Transverse colon (tissue), 4 donors: ENCODE measurements around the gene SOBP. TPM values are rescaled to one million over a fixed set of nuclear protein-coding genes. Genes with fewer than 3 reads are reported as not detected.

ENCODE experiments used
- DNase-seq: peaks from one replicate; pipeline ENCODE4 v3.0.0-alpha.2; 2019
- H3K27ac ChIP-seq, 4 donors: fragments of 200-600 bp; sonication (generic); 2 replicates each; pipeline ENCODE4 v1.5.1; 2016 to 2018; ENCODE audit warnings: inconsistent platforms in 4 of 4
- H3K27me3 ChIP-seq: fragments of 200-600 bp; sonication (generic); 2 replicates; pipeline ENCODE4 v1.5.1; 2017; ENCODE audit warnings: inconsistent platforms
- H3K36me3 ChIP-seq, 4 donors: fragments of 200-600 bp; sonication (generic); 2 replicates each; pipeline ENCODE4 v1.5.1; 2017 to 2019; ENCODE audit warnings: inconsistent platforms in 4 of 4
- H3K4me1 ChIP-seq, 4 donors: fragments of 200-600 bp; sonication (generic); 2 replicates each; pipeline ENCODE4 v1.5.1; 2017 to 2020; ENCODE audit warnings: inconsistent platforms in 4 of 4
- H3K4me3 ChIP-seq, 4 donors: fragments of 200-600 bp; sonication (generic); 1 replicate in 1 of 4; 2 replicates in 3 of 4; pipeline versions ENCODE4 v1.5.1 to v1.6.1; 2017 to 2019; ENCODE audit warnings: inconsistent platforms in 4 of 4
- H3K9me3 ChIP-seq, 2 donors: fragments of 200-600 bp; sonication (generic); 2 replicates each; pipeline ENCODE4 v1.5.1; 2017 to 2019; ENCODE audit warnings: inconsistent platforms in 2 of 2
- CTCF ChIP-seq, 5 experiments: fragments of 200-600 bp in 3 of 5; fragments of 450-650 bp in 2 of 5; sonication (generic) in 3 of 5; IDR thresholded peaks; 1 replicate in 2 of 5; 2 replicates in 3 of 5; pipeline ENCODE4 v1.5.1; 2016 to 2017; ENCODE audit warnings: antibody characterized with exemption in 5 of 5, inconsistent platforms in 3 of 5, mild to moderate bottlenecking in 2 of 5, moderate library complexity in 1 of 5
- EP300 ChIP-seq: sonication (generic); formaldehyde crosslinking; IDR thresholded peaks from one replicate; pipeline ENCODE4 v1.6.1; 2017; ENCODE audit warnings: antibody characterized with exemption, low read depth
- POLR2A ChIP-seq: fragments of 450-650 bp; IDR thresholded peaks from one replicate; pipeline ENCODE4 v1.6.1; 2016; ENCODE audit warnings: antibody characterized with exemption, mild to moderate bottlenecking, moderate library complexity
- POLR2AphosphoS5 ChIP-seq, 3 donors: sonication (generic); formaldehyde crosslinking; IDR thresholded peaks; one replicate each; pipeline ENCODE4 v1.6.1; 2016; ENCODE audit warnings: antibody characterized with exemption in 3 of 3
- WGBS, 2 donors: methylation state at CpG; one replicate each; pipeline ENCODE4 v1.1.5; 2018; ENCODE audit warnings: low coverage in 1 of 2; 5-methylcytosine and 5-hydroxymethylcytosine counted together
- in situ Hi-C, 4 donors: fragments of 200-750 bp; cut with MboI; loops; one replicate each; pipeline versions ENCODE4 v1.15.0 to v1.15.1; 2017; ENCODE audit warnings: low sequenced_read_pairs in 3 of 4, low pct_ligation_motif_present in 1 of 4, low pct_unique_long_range_greater_than_20kb in 1 of 4
- intact Hi-C: fragments of 100-400 bp; cut with DNase I; formaldehyde crosslinking; loops from one replicate; pipeline ENCODE4 v1.15.1; 2023; ENCODE audit warnings: low total_unique reads
- total RNA-seq, 4 donors: library from RNA; depleted of rRNA; stranded (reverse); fragments of >200 nt; gene quantifications; one replicate each; pipeline ENCODE4 v1.1.0, GENCODE V29; 2016

Gene SOBP
- total RNA-seq, 4 donors from 2014 or later = 2.6 to 15.9 (median 4.6) TPM

GRCh38 chr6:107555449-107555848, 65.5 kb downstream of the SOBP start:
- no peaks in the 10 kb centered on the region for H3K27me3 ChIP-seq
- WGBS, 2 donors = 90 to 97% methylated on average over 4 to 7 of the region's 7 CpGs
- TF ChIP-seq EP300 (no peak), POLR2AphosphoS5 (IDR thresholded peaks at IDR 0.05) (no peak), CTCF (IDR thresholded peaks at IDR 0.05) (no peak), POLR2A (no peak)
- no peak overlapping the region for H3K4me3 ChIP-seq
- no peaks in the 10 kb centered on the region for H3K36me3 ChIP-seq
- DNase-seq = no peak
- peaks cover 0 to 4% (median 0%) of the 10 kb centered on the region in 4 donors for H3K4me1 ChIP-seq
- in situ Hi-C loops (no loop called here), intact Hi-C loops (no loop called here)
- no peaks in the 10 kb centered on the region for H3K9me3 ChIP-seq
- no peak overlapping the region for H3K27ac ChIP-seq

GRCh38 chr6:107556082-107556481, 66.2 kb downstream of the SOBP start:
- Histone ChIP-seq H3K4me1 (peaks cover 0 to 9% (median 0%) of the 10 kb centered on the region in 4 donors), H3K36me3 (no peaks in the 10 kb centered on the region), H3K27ac (no peak overlapping the region), H3K27me3 (no peaks in the 10 kb centered on the region), H3K4me3 (no peak overlapping the region), H3K9me3 (no peaks in the 10 kb centered on the region)
- TF ChIP-seq POLR2A = no peak
- no peak for TF ChIP-seq EP300
- no peak for TF ChIP-seq POLR2AphosphoS5 (IDR thresholded peaks at IDR 0.05)
- intact Hi-C loops = no loop called here
- in situ Hi-C loops = no loop called here
- DNase-seq = no peak

- TF ChIP-seq POLR2AphosphoS5 (IDR thresholded peaks at IDR 0.05) (no peak), POLR2A (no peak), CTCF (IDR thresholded peaks at IDR 0.05) (no peak), EP300 (no peak)
Measured at GRCh38 chr6:107557698-107558097, 67.8 kb downstream of the SOBP start.

GRCh38 chr6:107560657-107561056, 70.7 kb downstream of the SOBP start:
- whole genome bisulfite sequencing, 2 donors = 57 to 75% methylated on average over 4 of the region's 4 CpGs
- intact Hi-C loops = no loop called here
- no peaks in the 10 kb centered on the region for H3K27me3 ChIP-seq
- in situ Hi-C loops = no loop called here
- no peaks in the 10 kb centered on the region for H3K36me3 ChIP-seq
- H3K9me3 ChIP-seq = no peaks in the 10 kb centered on the region
- peak overlapping the region; percentile 52 to 65 (median 61) for H3K27ac ChIP-seq
- no peak for TF ChIP-seq POLR2A
- TF ChIP-seq CTCF (IDR thresholded peaks at IDR 0.05) = no peak
- TF ChIP-seq POLR2AphosphoS5 (IDR thresholded peaks at IDR 0.05) = peak in 2 of 3 donors; percentile 9 to 17
- TF ChIP-seq EP300 = no peak
- no peak for DNase-seq
- peaks cover 0 to 24% (median 0%) of the 10 kb centered on the region in 4 donors for H3K4me1 ChIP-seq
- no peak overlapping the region for H3K4me3 ChIP-seq

More at GRCh38 chr6:107557698-107558097, 67.8 kb downstream of the SOBP start:
- H3K27me3 ChIP-seq = no peaks in the 10 kb centered on the region
- no peak overlapping the region for H3K4me3 ChIP-seq
- DNase-seq = no peak
- H3K4me1 ChIP-seq = peaks cover 0 to 14% (median 0%) of the 10 kb centered on the region in 4 donors
- in situ Hi-C loops (no loop called here), intact Hi-C loops (no loop called here)
- no peaks in the 10 kb centered on the region for H3K36me3 ChIP-seq
- H3K27ac ChIP-seq = no peak overlapping the region
- H3K9me3 ChIP-seq = no peaks in the 10 kb centered on the region

- WGBS, 2 donors = 30 to 48% methylated on average over 1 to 3 of the region's 3 CpGs
- DNase-seq = peak; percentile 10
- intact Hi-C loops = no loop called here
- Histone ChIP-seq H3K4me1 (peaks cover 0 to 24% (median 0%) of the 10 kb centered on the region in 4 donors), H3K4me3 (no peak overlapping the region), H3K9me3 (no peaks in the 10 kb centered on the region), H3K36me3 (no peaks in the 10 kb centered on the region), H3K27ac (peak overlapping the region; percentile 52 to 65 (median 61)), H3K27me3 (no peaks in the 10 kb centered on the region)
- in situ Hi-C loops = no loop called here
- TF ChIP-seq CTCF (IDR thresholded peaks at IDR 0.05) = no peak
- no peak for TF ChIP-seq EP300
Measured at GRCh38 chr6:107561306-107561705, 71.4 kb downstream of the SOBP start.
